Measurements from ENCODE around the gene TMEM186.

- TF ChIP-seq CTCF (conservative IDR thresholded peaks at IDR 0.05 in 1 of 2, IDR thresholded peaks at IDR 0.05 in 1 of 2; ENCODE audit: low read depth in 1 of 2, low read length in 2 of 2) (no peak), EZH2 (IDR thresholded peaks at IDR 0.05; ENCODE audit: low read length, missing control alignments) (no peak)
Observed at GRCh38 chr16:8777217-8777616, 20.2 kb downstream of the TMEM186 start.
